GM19328 (cell line): Measurements from ENCODE around the gene MUS81.
A peak's percentile ranks its signal among the peaks of the same experiment; 100 is the strongest.
"Not testable (repeated sequence)": the region's sequence is repeated elsewhere in the genome, so short reads cannot be mapped to it uniquely, and the experiment has no call there.

Source experiments
- ATAC-seq: cut with Tn5 transposase; IDR thresholded peaks from one replicate; pipeline ENCODE4 v1.9.1; 2021; ENCODE audit warnings: mild to moderate bottlenecking, moderate library complexity; ENCODE audit not compliant: unreplicated experiment

The MUS81 gene

GRCh38 chr11:65860278-65861164, at the start of gene MUS81:
Gene MUS81, plus strand, starts transcription at chr11:65860433. Its CDS starts 321 bp downstream, at chr11:65860754.
- ATAC-seq: no peak

- ATAC-seq: no peak
Observed at GRCh38 chr11:65811764-65812475, 48.3 kb upstream of the MUS81 start.

- ATAC-seq: no peak
Observed at GRCh38 chr11:65814131-65814985, 45.9 kb upstream of the MUS81 start.

GRCh38 chr11:65814986-65815565, 45.2 kb upstream of the MUS81 start:
- ATAC-seq: no peak

GRCh38 chr11:65816696-65817095, 43.5 kb upstream of the MUS81 start:
- ATAC-seq: no peak

GRCh38 chr11:65817312-65817834, 42.9 kb upstream of the MUS81 start:
- no peak for ATAC-seq

GRCh38 chr11:65817835-65818680, 42.2 kb upstream of the MUS81 start:
- peak; percentile 58 for ATAC-seq

- ATAC-seq: no peak
Observed at GRCh38 chr11:65821107-65821506, 39.1 kb upstream of the MUS81 start.

GRCh38 chr11:65822776-65823528, 37.3 kb upstream of the MUS81 start:
- no peak for ATAC-seq

GRCh38 chr11:65826984-65827735, 33.1 kb upstream of the MUS81 start:
- no peak for ATAC-seq

GRCh38 chr11:65829459-65829858, 30.8 kb upstream of the MUS81 start:
- ATAC-seq: no peak

GRCh38 chr11:65832231-65832630, 28.0 kb upstream of the MUS81 start:
- ATAC-seq: not testable (repeated sequence)

- ATAC-seq: peak; percentile 82
Observed at GRCh38 chr11:65833297-65834030, 26.8 kb upstream of the MUS81 start, which contains the start of gene SNX32. Gene SNX32, plus strand, starts transcription at chr11:65833963. Its CDS starts 103 bp downstream, at chr11:65834066.

GRCh38 chr11:65834202-65834601, 26.0 kb upstream of the MUS81 start:
- no peak for ATAC-seq

- no peak for ATAC-seq
Observed at GRCh38 chr11:65842144-65842543, 18.1 kb upstream of the MUS81 start.

GRCh38 chr11:65843811-65844210, 16.4 kb upstream of the MUS81 start:
- no peak for ATAC-seq

GRCh38 chr11:65844231-65844872, 15.9 kb upstream of the MUS81 start:
- ATAC-seq: no peak
